ENCODE measurements around the gene AK1.

AK1 gene

DNA sequence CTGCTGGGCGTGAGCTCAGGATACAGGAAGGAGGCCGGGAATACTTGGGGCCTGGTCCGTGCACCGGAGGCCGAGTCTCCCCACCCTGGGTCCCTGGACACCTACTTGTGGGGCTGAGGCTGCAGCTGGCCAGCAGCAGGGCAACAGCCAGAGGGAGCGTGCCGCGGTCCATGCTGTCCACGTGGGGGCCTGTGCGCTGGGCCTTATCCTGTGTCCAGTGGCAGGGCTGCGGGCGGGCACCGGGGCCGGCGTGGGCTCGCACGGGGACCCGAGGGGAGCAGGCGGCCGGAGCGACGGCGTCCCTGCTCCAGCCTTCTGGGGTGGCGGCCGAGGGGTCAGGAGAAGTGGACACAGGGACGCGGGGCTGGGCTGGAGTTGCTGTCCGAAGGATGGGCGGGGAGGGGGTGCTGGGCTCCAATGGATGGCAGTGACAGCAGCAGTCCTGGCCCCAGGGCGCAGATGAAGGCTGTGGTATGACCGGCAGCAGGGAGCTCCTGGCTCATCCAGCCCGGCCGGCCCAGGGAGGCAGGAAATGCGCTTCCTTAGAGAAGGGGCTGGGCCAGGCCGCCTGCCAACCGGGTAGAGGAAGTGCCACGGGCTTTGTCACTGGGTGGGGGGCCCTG lies 23.2 kb downstream of the AK1 start, which contains the start of gene ENG:
TSS of gene ENG (minus strand) at position 475 of the 623 bp plus-strand sequence. CDS start at position 172, 303 bp downstream.
- TF ChIP-seq, protein P1, sequence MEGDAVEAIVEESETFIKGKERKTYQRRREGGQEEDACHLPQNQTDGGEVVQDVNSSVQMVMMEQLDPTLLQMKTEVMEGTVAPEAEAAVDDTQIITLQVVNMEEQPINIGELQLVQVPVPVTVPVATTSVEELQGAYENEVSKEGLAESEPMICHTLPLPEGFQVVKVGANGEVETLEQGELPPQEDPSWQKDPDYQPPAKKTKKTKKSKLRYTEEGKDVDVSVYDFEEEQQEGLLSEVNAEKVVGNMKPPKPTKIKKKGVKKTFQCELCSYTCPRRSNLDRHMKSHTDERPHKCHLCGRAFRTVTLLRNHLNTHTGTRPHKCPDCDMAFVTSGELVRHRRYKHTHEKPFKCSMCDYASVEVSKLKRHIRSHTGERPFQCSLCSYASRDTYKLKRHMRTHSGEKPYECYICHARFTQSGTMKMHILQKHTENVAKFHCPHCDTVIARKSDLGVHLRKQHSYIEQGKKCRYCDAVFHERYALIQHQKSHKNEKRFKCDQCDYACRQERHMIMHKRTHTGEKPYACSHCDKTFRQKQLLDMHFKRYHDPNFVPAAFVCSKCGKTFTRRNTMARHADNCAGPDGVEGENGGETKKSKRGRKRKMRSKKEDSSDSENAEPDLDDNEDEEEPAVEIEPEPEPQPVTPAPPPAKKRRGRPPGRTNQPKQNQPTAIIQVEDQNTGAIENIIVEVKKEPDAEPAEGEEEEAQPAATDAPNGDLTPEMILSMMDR (IDR thresholded peaks at IDR 0.05) = no peak

DNA sequence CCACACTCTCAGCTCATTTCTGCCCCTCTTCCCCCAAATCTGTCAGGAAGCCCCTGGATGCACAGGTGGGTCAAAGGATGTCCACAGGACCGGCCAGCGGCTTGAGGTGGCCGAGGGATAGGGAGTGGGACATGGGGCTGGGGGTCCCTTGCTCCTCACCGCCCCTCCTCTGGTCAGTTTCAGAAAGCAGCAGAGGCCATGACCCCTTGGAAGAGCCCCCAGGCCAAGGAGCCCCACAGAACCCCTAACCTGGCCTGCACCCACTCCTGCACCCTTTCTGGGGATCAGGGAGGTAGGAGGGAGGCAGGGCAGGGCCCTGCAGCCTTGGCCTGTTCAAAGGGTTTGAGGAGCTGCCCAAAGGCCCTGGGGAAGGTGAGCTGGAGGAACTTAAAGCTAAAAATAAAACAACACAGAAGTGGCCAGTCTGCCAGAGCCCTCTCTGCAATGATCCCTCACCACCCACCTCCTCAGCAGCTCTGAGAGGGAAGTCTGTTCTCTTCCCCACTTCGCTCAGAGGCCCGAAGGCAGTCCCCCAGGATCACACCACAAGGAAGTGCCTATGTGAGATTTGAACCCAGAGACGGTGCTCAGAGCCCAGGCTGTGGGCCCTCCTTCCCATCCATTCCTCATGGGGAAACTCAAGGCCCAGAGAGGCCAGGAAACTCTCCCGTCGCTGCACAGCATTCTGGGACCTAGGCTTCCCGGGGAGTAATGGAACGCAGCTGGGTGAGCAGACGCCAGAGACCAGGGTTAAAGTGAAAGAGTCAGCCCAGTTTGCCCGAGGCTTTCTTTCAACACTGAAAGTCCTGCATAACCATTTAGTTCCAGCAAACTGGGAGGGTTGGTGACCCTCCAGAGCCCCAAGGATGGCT lies 23.9 kb downstream of the AK1 start:
- TF ChIP-seq, protein P1 (IDR thresholded peaks at IDR 0.05) = no peak

DNA sequence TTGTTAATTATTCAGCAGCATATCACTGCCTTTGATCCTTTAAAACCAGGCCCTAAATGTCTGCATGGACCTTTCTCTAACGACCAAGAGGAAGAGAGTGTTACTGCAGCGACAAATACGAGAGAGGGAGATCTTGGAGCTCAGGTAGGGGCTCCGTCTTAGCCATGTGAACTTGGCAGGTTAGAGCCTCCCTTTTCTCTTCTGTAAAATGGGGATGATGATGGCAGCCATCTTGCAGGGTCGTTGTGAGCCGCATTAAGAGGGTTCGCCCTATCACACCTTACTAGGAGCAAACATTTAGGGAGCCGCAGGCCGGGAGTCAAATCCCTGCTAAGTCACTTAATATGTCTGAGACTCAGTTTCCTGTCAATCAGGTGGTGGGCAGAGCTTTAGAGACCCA lies 24.6 kb downstream of the AK1 start:
- TF ChIP-seq, protein P1 (IDR thresholded peaks at IDR 0.05) = no peak

DNA sequence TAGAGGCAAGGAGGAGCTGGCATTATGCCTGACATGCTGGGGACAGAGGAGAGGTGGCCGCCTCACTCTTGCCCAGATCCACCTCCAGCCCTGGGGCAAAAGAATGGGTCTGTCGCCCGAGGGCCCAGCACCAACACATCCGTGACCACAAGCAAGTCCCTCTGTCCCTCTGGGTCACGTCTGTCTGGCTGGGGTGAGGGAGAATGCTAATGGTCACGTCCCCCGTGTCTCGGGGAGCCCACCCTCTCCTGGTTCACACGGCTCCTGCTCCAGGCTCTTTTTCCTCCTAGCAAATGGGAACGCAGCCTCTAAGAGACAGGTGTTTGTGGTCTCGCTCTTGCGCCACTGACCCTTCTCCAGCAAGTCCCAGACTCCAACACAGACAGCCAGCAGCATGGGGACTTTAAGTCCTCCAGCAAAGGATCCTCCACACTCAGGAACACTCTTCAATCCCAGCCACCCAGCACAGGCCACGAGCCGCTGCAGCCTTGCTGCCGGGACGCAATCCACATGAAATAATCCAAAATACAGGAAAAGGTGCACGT lies 27.1 kb downstream of the AK1 start:
- TF ChIP-seq, protein P1 (IDR thresholded peaks at IDR 0.05) = no peak

DNA sequence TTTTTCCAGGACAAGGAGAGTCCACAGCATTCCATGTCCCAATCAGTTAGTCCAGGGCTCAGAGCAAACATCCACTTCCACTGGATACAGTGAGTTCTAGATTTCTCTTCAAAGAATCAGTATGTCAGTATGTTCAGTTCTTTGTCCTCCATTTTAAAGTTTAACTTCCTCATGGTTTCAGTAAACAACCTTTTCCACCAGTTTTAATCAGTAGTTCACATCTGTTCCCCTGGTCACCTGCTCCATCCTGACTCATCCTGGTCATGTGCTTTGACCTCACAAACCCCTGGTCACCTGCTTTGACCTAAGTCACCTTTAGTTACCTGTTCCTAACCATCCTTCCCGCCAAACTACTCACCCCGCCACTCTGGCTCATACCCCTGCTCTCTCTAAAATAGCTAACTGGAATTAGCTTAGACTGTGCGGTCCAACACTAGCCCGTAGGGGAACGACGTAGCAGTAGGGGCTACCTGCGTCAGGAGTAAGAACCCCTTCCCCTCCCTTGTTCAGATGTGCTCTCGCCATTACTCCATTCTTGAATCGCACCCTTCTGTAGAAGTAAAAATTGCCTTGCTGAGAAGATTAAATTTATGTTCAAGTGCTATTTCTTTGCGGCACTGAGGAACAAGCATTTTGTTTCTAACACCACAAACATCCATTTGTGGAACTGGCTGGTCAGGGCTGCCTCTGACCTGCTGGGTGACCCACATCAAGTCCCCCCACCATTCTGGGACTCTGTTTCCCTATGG lies 28.5 kb downstream of the AK1 start:
- TF ChIP-seq, protein P1 (IDR thresholded peaks at IDR 0.05) = no peak

DNA sequence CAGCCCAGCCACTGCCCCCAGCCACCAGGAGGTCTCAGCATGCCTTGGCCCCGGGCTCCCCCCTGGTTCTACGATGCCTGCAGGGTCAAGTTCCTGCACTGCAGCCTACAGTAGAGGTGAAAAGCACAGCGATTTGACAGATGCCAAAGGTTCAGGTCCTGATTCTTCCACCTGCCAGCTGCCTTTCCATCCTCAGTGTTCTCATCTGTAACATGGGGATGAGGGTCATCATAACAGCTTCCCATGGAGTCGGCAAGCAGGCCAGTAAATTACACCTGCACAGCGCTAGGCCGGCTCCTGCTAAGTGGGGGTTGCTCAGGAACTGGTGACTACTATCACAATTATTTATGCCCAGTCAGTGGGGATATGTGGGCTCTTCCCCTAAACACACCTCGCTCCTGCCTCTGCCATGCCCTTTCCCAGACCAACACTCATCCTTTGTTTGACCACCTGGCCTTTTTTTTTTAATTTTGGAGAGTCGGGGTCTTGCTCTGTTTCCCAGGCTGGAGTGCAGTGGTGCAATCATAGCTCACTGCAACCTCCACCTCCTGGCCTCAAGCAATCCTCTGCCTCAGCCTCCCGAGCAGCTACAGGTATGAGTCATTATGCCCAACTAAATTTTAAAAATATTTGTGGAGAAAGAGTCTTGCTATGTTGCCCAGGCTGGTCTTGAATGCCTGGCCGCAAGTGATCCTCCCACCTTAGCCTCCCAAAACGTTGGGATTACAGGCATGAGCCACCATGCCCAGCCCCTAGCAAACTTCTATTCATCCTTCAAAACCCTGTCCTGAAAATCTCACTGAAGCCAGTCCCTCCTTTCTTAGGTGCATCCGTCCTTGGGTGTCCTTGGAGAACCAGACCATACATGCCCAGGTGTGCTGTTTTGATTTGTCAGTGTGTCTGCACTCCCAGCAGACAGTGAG lies 29.4 kb downstream of the AK1 start:
- TF ChIP-seq, protein P1 (IDR thresholded peaks at IDR 0.05) = no peak

Data from LNCAP (cell line).